DMS114 treated with DMSO at 0.1 percent for 48 hours (cell line): ENCODE results near the gene ST6GALNAC3.

ENCODE experiments used
- DNase-seq: peaks from one replicate; lab custom pipeline; 2025; ENCODE audit not compliant: unreplicated experiment; lab: John Stamatoyannopoulos, UW

The ST6GALNAC3 gene

GRCh38 chr1:76140227-76140626 lies 65.7 kb downstream of the ST6GALNAC3 start:
- DNase-seq = no peak

GRCh38 chr1:76141929-76142328 lies 67.4 kb downstream of the ST6GALNAC3 start:
- DNase-seq = no peak

GRCh38 chr1:76142771-76143540 lies 68.4 kb downstream of the ST6GALNAC3 start:
- no peak for DNase-seq

- no peak for DNase-seq
Observed at GRCh38 chr1:76144247-76144646, 69.7 kb downstream of the ST6GALNAC3 start.

- no peak for DNase-seq
Observed at GRCh38 chr1:76145332-76145731, 70.8 kb downstream of the ST6GALNAC3 start.

GRCh38 chr1:76146184-76146583 lies 71.6 kb downstream of the ST6GALNAC3 start:
- DNase-seq = no peak

- no peak for DNase-seq
Observed at GRCh38 chr1:76147917-76148316, 73.4 kb downstream of the ST6GALNAC3 start.

- DNase-seq = no peak
Observed at GRCh38 chr1:76148460-76148859, 73.9 kb downstream of the ST6GALNAC3 start.

- DNase-seq = no peak
Observed at GRCh38 chr1:76153841-76154205, 79.3 kb downstream of the ST6GALNAC3 start.

GRCh38 chr1:76154206-76154956 lies 79.8 kb downstream of the ST6GALNAC3 start:
- peak; percentile 61 for DNase-seq

GRCh38 chr1:76156987-76157386 lies 82.4 kb downstream of the ST6GALNAC3 start:
- DNase-seq = no peak

GRCh38 chr1:76158126-76158525 lies 83.6 kb downstream of the ST6GALNAC3 start:
- DNase-seq = no peak

GRCh38 chr1:76160225-76160624 lies 85.7 kb downstream of the ST6GALNAC3 start:
- DNase-seq = no peak

GRCh38 chr1:76161451-76161850 lies 86.9 kb downstream of the ST6GALNAC3 start:
- no peak for DNase-seq

GRCh38 chr1:76162254-76162653 lies 87.7 kb downstream of the ST6GALNAC3 start:
- no peak for DNase-seq

- DNase-seq = no peak
Observed at GRCh38 chr1:76164165-76164564, 89.6 kb downstream of the ST6GALNAC3 start.

- DNase-seq = no peak
Observed at GRCh38 chr1:76170084-76170483, 95.5 kb downstream of the ST6GALNAC3 start.

GRCh38 chr1:76170513-76170912 lies 96.0 kb downstream of the ST6GALNAC3 start:
- DNase-seq = no peak

GRCh38 chr1:76176000-76176399 lies 101.5 kb downstream of the ST6GALNAC3 start:
- DNase-seq = no peak

GRCh38 chr1:76177615-76178014 lies 103.1 kb downstream of the ST6GALNAC3 start:
- DNase-seq = no peak

- no peak for DNase-seq
Observed at GRCh38 chr1:76179219-76179698, 104.7 kb downstream of the ST6GALNAC3 start.

GRCh38 chr1:76185207-76185606 lies 110.7 kb downstream of the ST6GALNAC3 start:
- DNase-seq = no peak
